Measurements from ENCODE around the gene RCAN2. TPM values are rescaled to one million over a fixed set of nuclear protein-coding genes. Genes with fewer than 3 reads are reported as not detected.
"Not testable (repeated sequence)": the region's sequence is repeated elsewhere in the genome, so short reads cannot be mapped to it uniquely, and the experiment has no call there.

RCAN2 gene
- total RNA-seq, 4 donors from 2014 or later = 4.7 to 23.1 (median 6.6) TPM

DNA sequence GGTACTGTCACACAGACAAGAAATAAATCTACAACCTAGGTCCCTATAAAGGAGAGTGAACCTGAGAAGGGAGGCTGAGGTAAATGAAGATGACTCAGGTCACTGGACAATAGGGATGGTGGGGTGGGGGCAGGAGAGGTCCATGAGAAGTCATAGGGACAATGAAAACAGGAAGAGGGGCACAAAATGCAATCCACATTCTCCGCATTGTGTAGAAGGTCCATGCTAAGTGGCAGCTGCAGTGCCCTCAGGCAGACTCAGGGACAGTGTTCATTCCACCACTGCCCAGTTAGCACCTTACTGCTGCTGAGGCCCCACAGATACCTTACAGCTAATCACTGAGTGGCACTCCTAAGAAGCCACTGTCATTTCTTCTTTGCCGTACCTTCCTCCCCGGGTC, 156.8 kb downstream of the RCAN2 start:
- Histone ChIP-seq H3K27ac (no peak overlapping the region), H3K36me3 (no peaks in the 10 kb centered on the region), H3K4me3 (no peak overlapping the region), H3K4me1 (no peaks in the 10 kb centered on the region), H3K9me3 (no peaks in the 10 kb centered on the region), H3K27me3 (no peaks in the 10 kb centered on the region)
- TF ChIP-seq POLR2A (IDR thresholded peaks at IDR 0.05) = no peak
- no peak for TF ChIP-seq CTCF (IDR thresholded peaks at IDR 0.05)
- DNase-seq = no peak

DNA sequence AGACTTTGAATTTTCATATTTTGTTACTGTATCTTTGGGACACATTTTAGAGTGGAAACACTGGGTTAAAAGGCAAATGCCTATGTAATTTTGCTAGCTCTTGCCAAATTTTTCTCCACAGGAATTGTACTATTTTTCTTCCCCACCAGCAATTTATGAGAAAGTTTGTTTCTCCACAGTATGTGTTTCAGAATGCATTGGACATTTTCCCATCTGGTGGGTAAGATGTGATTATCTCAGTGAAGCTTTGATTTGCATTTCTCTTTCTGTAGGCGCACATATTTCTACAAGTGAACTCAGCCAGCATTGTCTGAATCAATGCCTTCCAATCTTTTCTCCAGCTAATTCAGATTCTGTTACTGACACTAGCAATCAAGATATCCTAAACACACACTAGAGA, 157.8 kb downstream of the RCAN2 start:
- Histone ChIP-seq H3K4me1 (no peaks in the 10 kb centered on the region), H3K36me3 (no peaks in the 10 kb centered on the region), H3K4me3 (no peak overlapping the region), H3K27ac (no peak overlapping the region), H3K27me3 (no peaks in the 10 kb centered on the region), H3K9me3 (no peaks in the 10 kb centered on the region)
- no peak for DNase-seq
- TF ChIP-seq CTCF (IDR thresholded peaks at IDR 0.05) (no peak), POLR2A (IDR thresholded peaks at IDR 0.05) (no peak)

DNA sequence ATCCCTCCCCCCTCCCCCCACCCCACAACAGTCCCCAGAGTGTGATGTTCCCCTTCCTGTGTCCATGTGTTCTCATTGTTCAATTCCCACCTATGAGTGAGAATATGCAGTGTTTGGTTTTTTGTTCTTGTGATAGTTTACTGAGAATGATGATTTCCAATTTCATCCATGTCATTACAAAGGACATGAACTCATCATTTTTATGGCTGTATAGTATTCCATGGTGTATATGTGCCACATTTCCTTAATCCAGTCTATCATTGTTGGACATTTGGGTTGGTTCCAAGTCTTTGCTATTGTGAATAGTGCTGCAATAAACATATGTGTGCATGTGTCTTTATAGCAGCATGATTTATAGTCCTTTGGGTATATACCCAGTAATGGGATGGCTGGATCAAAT, 158.8 kb downstream of the RCAN2 start:
- not testable (repeated sequence) for H3K27ac ChIP-seq, H3K36me3 ChIP-seq, DNase-seq, H3K27me3 ChIP-seq, H3K9me3 ChIP-seq, H3K4me1 ChIP-seq, H3K4me3 ChIP-seq

DNA sequence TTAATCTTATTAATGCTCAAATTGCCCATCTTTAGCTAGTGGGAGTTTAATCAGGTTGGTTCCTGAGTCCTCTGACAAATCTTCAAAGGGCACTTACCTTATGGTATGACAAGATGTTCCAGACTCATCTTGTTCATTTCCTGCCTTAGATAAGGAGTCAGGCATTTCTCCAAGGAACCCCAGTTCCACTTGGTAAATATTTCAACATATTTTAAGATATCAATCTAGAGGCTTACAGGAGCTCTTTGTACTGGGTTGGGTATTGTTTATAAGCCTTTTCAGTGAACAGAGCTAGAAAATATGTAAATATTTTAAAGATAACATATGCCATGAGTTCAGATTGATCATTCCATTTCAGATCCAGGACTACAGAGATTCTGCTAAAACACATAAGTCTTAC, 159.8 kb downstream of the RCAN2 start:
- TF ChIP-seq POLR2A (IDR thresholded peaks at IDR 0.05) (no peak), CTCF (IDR thresholded peaks at IDR 0.05) (no peak)
- no peaks in the 10 kb centered on the region for H3K36me3 ChIP-seq
- no peaks in the 10 kb centered on the region for H3K9me3 ChIP-seq
- H3K4me1 ChIP-seq = no peaks in the 10 kb centered on the region
- no peak overlapping the region for H3K27ac ChIP-seq
- H3K4me3 ChIP-seq = no peak overlapping the region
- no peaks in the 10 kb centered on the region for H3K27me3 ChIP-seq
- no peak for DNase-seq

- Histone ChIP-seq H3K4me1 (no peaks in the 10 kb centered on the region), H3K9me3 (no peaks in the 10 kb centered on the region), H3K36me3 (no peaks in the 10 kb centered on the region), H3K27ac (no peak overlapping the region), H3K4me3 (no peak overlapping the region), H3K27me3 (no peaks in the 10 kb centered on the region)
- TF ChIP-seq CTCF (IDR thresholded peaks at IDR 0.05) = no peak
- TF ChIP-seq POLR2A (IDR thresholded peaks at IDR 0.05) = no peak
- no peak for DNase-seq
Measured at GRCh38 chr6:46329568-46329967, 161.7 kb downstream of the RCAN2 start.

- no peaks in the 10 kb centered on the region for H3K4me1 ChIP-seq
- no peak for DNase-seq
- no peak overlapping the region for H3K27ac ChIP-seq
Measured at GRCh38 chr6:46327779-46328178, 163.5 kb downstream of the RCAN2 start.

More at GRCh38 chr6:46327779-46328178, 163.5 kb downstream of the RCAN2 start:
- no peaks in the 10 kb centered on the region for H3K36me3 ChIP-seq
- H3K4me3 ChIP-seq = no peak overlapping the region
- no peaks in the 10 kb centered on the region for H3K27me3 ChIP-seq
- TF ChIP-seq CTCF (IDR thresholded peaks at IDR 0.05) (no peak), POLR2A (IDR thresholded peaks at IDR 0.05) (no peak)
- no peaks in the 10 kb centered on the region for H3K9me3 ChIP-seq
